ENCODE results near the gene PASK.

The PASK gene

DNA sequence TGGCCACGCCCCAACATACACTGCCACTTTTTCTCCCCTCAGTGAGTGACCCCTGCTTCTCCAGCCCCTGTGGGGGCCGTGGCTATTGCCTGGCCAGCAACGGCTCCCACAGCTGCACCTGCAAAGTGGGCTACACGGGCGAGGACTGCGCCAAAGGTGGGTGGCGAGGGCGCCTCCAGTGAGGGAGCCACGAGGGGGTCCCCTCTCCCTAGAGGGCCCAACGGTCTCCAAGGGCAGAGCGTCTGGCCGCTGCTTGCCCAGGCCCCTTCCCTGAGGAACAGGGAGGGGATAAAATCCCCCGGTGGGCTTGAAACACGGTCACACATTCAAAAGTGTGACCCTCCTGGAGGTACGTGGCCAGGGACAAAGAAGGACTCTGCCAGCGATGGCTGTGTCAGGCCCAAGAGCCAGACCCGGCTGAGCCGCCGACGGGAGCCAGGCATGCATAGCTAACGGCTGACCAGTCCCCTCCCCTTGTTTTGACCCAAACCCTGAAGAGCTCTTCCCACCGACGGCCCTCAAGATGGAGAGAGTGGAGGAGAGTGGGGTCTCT is 84.4 kb downstream of the PASK start:
- DNase-seq (ENCODE audit: low read depth): no peak

- DNase-seq (ENCODE audit: low read depth): peak; percentile 29
Measured at GRCh38 chr2:241064008-241064801, 85.1 kb downstream of the PASK start.

DNA sequence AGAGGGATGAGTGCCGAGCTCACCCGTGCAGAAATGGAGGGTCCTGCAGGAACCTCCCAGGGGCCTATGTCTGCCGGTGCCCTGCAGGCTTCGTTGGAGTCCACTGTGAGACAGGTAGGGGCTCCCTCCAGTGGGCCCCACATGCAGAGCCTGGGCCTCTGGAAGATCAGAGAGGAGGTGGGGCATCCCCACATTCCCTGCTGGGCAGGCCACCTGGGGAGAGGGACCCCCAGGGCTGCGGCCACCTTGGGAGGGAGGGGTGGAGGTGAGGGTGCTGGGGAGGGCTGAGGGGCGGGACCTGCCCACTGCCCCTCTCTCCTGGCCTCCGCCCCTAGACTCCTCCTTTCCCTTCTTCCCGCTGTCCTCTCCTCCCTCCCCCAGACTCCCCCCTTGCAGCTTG is 85.7 kb downstream of the PASK start:
- no peak for DNase-seq (ENCODE audit: low read depth)

- DNase-seq (ENCODE audit: low read depth): no peak
Measured at GRCh38 chr2:241063093-241063551, 86.2 kb downstream of the PASK start.

- no peak for DNase-seq (ENCODE audit: low read depth)
Measured at GRCh38 chr2:241062389-241063092, 86.7 kb downstream of the PASK start.

DNA sequence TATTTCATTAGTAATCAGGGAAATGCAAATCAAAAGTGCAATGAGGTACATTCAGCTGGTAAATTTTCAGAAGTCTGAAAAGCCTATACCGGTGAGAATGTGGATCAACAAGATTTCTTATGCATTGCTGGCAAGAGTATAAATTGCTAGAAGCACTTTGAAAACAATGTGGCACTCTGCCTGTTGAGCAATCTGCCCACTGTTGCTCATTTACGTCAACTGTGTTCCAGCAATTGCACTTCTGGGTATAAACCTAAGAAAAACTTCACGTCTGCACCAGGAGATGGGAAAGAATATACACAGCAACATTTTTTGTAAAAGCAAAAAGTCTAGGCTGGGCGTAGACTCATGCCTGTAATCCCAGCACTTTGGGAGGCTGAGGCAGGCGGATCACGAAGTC is 88.0 kb downstream of the PASK start:
- DNase-seq (ENCODE audit: low read depth): no peak

Measured in activated T-helper 1 cell treated with Interleukin-2 at 50 U/mL for 16 hours (primary cell).